ENCODE data around the gene GLIS2.
A peak's percentile ranks its signal among the peaks of the same experiment; 100 is the strongest.

GLIS2 gene

DNA sequence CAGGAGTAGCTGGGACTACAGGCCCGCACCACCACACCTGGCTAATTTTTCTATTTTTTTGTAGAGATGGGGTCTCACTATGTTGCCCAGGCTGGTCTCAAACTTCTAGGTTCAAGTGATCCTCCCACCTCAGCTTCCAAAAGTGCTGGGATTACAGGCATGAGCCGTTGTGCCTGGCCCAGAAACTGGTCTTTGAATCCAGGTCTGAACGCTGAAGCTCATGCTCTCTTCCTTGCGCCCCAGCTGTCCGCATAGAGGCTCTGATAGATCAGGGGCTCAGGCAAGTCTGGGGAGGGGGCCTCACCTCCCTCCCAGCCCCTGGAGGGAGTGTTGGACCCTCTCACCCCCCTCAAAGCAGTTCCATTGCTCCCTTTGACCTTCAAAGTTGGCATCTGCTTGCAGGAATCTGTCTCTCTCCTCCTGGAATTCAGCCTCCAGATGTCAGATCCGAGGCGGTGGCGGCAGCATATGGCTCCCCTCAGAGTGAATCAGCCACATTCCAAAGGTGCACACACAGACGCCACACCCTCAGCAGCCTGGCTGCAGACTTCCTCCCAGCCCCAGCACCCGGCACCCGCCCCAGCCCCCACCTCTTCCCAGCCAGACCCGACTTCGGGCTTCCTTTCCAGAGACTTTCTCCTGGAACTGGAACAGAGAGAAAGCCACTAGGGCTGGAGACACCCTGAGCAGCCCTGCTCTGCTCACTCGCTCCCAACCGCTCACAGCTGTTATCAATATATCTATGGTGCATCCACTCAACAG lies 16.9 kb upstream of the GLIS2 start:
- peak; percentile 95 for DNase-seq

DNA sequence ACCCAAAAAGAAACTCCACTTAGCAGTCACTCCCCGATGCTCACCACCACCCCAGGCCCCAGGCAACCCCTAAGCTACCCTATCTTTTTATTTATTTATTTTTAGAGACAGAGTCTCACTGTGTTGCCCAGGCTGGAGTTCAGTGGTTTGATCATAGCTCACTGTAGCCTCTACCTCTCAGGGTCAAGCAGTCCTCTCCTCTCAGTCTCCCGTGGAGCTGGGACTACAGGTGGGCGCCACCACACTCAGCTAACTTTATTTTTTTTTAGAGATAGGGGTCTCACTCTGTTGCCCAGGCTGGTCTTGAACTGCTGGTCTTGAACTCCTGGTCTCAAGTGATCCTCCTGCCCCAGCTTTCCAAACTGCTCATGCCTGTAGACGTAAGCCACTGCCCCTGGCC lies 14.7 kb upstream of the GLIS2 start:
- DNase-seq, result no peak

DNA sequence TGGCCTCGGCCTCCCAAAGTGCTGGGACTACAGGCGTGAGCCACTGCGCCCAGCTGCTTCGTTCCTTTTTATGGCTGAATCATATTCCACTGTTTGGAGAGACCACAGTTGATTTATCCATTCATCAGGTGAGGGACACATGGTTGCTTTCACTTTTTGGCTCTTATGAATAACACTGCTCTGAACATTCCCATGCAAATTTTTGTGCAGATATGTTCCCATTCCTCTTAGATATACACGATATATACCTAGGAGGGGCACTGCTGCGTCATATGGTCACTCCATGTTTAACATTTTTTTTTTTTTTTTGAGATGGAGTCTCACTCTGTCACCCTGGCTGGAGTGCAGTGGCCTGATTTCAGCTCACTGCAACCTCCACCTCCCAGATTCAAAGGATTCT lies 13.9 kb upstream of the GLIS2 start:
- no peak for DNase-seq

DNA sequence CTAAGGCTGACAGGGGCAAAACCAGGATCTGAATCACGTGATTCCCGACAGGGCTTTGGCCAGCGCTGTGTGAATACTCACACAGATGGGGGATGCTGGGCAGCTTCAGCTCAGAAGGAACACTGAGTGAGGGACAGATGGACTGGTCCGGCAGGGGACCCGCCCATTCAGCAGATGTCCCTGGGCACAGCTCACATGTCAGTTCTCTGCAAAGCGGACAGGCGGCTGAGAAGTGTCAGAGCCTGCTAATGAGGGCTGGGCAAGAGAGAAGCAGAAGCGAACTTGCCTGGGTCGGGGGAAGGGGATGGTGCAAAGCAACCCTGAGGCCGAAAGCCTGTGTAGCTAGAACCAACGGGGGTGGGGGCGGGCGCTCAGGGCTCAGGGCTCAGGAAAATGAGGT lies 11.9 kb upstream of the GLIS2 start:
- DNase-seq, result no peak

DNA sequence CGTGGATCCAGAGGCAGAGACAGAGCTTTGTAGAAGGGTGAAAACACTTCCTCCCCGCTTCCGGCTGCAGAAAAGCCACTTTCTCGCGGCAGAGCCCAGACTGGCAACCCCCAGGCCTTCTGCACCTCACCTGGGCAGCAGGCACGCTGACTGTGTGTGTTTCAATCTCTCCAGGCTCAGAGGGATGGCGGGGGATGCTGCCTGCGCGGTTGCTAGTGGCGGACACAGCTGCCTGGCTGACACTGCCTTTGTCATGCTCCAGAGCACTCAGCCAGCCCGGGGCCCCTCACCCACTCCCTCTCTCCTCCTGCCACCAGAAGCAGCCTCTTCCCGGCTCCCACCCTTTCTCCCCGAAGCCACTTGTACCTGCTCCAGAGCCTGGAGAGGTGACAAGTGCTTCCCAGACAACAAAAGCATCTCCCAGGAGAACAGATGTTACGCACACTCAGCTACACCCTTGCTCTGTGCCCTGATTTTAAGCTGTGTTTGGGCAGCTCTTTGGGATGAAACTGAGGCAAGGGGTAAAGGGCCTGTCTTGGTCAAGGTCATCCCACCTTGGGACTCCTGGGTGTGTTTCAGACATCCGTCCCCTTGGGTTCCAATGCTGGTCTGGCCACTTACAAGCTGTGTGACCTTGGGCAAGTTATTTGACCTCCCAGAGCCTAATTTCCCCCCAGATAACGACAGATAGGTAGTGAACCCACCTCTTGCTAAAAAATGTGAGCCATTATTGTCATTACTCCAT lies 9.2 kb upstream of the GLIS2 start:
- DNase-seq, result no peak

DNA sequence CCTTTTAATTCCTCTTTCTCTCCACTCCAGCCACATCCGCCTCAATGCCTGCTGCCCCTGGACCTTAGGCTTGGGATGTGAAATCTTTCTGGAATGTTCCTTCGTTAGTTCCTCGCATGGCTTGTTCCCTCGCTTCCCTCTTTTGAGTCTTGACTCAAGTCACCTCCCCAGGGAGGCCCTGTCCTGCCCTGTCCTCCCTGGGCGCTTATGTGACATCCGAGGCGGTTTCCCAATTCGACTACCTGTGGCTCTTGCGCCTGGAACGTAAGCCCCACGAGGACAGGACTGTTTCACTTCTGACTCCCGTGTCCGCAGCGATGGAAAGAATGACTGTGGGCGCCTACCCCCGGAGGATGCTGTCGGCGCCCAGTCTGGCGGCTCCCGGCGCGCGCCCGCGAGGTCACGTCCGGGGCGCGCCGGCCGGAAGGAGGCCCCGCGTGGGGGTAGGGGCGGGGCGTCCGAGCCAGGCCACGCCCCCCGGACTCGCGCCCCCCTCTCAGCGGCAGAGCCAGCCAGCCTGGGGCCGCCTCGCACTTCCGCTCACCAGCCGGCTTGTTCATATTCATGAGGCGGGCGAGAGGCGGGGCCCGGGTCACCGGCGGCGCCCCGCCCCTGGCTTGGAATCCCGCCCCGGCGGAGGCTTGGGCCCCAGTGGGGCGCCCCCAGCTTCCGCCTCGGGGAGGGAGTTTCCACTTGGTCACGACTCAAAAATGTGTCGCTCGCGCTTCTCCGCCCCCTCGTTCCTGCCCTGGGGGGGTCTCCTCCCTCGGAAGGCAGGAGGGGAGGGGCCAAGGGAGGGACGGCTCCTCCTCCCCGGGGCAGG lies 8.4 kb upstream of the GLIS2 start:
- peak; percentile 96 for DNase-seq

DNA sequence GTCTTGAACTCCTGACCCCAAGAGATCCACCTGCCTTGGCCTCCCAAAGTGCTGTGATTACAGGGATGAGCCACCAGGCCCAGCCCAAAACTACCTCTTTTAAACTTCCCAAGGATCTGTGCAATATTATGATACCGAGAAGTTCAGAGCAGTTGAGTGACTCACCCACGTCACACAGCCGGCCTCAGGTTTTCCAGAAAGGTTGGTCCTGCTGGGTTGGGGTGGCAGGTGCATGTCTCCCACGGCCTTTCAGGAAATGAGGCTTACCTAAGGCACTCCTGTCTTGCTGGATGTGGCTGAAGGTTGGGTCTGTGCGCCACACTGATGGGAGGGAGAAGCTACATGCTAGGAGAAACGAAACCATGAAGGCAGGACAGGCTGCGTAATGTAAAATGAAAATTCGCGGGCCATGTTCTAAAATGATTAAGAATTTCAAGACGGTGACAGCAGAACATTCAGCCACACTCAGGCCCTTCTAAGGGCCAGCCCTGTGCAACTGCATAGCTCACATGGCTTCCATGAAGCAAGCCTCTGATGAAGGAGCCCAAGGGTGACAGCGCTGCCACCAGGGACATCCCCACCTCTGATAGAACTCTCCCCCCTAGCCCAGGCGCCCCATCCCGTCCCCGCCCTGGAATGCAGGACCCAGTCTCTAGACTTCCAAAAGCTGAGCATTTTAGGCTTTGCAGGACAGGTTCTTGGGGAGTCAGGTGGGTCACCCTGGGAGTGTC lies 6.6 kb upstream of the GLIS2 start:
- no peak for DNase-seq

DNA sequence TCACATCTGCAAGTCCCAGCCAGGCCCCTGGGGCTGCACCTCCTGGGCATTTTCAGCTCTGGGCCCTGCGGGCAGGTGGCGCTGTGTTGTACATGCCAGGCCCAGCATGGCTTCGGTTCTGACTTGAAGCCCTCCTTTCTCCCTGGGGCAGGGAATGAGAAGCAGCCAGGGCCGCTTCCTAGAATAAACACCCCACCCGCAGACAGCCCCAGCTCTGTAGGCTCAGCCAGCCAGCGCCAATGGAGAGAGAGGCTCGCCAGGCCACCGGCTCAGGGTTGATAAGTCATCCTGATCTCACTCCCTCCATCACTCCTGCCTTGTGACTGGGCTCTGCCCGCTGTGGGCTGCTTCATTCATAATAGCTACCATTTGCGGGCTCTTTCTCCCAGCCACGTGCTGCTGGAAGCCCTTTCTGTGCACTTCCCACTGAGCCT lies 6.0 kb upstream of the GLIS2 start:
- peak; percentile 49 for DNase-seq

DNA sequence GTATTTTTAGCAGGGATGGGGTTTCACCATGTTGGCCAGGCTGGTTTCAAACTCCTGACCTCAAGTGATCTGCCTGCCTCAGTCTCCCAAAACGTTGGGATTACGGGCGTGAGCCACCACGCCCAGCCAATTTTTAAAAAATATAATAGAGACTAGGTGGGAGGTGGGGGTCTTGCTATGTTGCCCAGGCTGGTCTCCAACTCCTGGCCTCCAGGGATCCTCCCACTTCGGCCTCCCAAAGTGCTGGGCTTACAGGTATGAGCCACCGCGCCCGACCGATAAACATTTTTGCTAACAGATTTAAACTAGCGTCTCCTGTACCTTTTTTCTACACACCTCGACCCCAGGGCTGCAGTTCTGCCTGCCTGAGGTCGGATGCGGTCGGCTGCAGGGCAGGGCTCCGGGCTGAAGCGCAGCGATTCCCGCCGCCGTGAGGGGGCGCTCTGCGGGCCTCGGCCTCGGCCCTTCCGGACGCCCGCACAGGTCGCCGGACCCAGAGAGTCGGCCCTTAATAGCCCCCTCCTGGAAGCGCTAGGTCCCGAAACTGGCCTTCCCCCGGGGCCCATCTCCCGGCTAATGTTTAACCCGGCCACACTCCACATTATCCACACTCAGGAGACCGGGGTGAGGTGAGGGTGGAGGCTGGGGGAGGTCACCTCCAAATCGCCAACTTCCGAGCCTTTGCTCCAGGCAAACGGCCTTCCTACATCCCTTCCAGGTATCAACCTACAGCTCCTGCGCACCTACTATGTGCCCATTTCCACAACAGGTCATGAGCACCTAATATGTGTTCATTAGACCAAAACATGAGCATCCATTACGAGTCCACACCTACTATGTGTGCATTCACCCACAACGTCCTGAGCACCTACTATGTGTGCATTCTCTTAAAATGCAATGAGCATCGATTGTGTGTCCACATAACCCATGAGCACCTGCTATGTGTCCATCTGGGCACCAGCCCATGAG lies 2.0 kb upstream of the GLIS2 start:
- DNase-seq, result no peak

DNA sequence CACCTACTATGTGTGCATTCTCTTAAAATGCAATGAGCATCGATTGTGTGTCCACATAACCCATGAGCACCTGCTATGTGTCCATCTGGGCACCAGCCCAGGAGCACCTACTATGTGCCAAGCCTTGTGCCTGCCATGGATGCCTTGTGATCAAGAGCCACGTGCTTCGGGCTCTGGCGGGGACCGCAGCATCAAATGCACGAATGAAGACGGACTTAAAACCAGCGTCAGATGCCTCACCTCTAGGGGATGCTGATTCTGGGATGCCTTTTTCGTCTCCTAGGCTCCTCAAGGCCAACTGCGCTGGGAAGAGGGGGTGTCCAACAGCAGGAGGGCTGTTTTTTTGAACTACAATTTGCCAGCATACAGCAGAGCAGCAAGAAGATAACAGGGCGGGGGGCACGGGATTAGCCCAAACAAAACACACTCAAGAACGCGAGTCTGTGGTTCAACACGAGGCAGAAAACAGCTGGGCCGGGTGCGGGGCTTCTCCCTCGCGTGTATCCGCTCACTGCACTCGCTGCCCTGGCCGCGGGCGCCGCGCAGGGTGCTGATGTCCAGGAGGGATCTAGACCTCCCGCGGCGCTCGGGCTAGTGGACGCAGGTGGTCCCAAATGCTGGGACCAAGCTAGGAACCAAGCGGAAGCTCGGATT lies 1.2 kb upstream of the GLIS2 start:
- DNase-seq, result peak; percentile 57

DNA sequence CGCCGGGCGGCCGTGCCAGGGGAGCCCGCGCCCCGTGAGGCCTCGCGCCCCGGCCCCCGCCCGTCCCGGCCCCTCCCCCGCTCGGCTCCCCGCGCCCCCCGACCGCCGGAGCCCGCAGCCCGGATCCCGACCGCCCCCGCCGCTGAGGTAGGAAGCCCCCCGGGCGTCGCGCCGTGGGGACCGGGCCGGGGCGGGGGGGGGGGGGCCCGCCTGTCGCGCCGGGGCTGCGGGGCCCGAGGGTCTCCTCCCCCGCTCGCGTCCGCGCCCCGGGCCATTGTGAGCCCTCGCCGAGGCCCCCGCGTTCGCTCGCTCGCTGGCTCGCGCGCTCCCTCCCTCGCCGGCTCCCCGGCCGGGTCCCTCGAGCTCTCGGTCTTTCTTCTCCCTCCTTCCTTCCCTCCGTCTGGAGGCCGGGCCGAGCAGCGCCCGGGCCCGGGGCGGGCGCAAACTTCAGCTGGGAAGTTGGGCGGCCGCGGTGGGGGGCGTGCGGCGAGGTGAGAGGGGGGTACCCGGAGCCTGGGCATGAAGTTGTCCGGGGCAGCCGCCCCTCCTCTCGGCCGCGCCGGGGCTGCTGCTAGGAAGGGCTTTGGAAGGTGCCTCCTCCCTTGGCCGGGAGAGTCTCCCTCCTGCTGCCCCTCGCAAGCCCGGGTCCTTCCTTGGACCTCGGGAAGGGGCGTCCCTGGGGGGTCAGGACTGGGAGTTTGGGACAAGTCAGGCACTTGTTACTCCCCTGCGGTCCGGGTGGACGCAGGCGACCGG lies 419 bp downstream of the GLIS2 start:
- no peak for DNase-seq

DNA sequence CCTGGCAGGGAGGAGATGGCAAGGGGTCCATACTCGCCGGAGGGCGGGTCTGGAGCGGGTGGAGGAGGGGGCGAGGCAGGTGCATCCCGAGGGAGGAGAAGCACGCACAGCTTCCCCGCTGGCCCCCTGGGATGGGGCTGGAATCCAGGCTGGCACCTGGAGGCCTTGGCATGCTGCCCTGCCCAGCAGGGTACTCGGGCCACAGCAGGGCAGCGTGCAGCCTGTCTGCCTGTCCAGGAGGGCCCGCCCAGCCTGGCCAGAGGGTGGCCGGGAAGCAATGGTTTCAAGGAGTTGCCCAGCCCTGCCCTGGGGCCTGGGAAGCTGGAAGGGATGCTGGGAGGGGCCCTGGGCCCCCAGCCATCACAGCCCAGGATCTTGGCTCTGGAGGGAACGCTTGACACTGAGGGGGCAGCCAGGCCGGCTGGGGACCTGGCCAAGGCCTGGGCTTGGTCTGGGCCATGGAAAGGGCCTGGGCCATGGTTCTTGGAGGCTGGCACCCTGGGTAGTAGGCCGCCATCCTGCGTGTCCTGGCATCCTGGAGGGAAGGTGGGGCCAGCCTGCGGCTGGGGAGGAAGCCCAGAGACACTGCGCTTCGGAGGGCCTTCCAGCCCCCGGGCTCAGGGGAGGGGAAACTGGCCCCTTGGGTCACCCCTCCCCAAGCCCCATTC lies 1.1 kb downstream of the GLIS2 start:
- no peak for DNase-seq

DNA sequence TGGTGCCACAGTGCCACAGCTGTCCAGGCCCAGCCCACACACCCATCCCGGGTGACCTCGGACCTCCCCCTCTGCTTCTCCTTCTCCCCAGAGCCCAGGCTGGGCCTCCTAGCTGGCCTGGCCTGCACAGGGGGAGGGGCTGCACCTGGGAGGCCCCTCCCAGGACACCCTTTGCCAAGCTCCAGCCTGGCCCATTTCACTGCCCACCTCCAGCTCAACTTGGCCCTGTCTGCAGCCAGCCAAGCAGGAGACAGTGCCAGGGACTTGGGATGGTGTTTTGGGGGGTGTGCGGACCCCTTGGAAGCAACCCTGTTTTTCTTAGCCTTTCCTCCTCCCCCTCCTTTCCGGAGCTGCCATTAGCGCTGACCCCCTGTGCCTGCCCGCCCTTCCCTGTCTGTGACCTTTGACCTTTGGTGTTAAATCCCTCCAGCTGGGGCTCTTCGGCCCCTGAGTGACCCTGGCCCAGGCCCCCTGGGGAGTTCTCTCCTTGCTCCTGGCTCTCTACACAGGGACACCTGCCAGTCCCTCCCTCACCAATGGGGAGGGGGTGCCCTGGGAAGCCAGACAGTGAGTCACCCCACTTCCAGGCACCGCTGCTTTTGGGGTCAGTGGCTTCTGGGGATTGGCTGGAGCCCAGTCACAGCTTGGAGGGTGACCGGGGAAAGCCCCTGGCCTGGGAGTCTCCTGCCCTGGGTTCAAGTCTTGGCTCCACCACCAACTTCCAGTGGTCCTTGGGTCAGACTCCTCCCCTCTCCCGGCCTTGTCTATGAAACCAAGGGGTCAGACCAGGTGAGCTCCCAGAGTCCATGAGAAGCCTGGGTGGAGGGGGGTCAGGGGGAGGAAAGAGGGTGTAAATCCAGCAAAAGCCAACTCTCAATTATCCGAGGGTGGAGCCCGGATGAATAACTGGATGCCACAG lies 1.9 kb downstream of the GLIS2 start:
- no peak for DNase-seq

DNA sequence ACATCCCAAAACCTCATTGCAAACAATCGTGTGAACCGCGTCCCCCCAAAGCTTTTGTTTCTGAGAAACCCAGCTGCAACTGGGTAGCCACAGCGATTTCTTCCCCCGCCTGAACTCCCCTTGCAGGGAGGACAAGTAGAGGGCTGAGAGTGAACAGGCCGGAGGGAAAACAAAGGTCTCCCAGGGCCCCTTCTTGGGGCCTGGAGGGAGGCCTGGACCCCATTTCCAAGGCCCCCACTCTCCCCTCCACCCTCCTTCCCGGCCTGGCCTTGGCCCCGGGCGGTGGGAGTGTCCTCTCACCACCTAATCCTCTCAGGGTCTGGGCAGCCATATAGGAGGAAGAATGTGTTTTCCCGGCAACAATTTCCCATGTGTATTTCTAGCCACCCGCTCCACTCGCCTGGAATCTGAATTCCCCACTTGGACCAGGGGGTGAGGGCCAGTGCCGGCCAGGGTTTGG lies 2.6 kb downstream of the GLIS2 start:
- no peak for DNase-seq

DNA sequence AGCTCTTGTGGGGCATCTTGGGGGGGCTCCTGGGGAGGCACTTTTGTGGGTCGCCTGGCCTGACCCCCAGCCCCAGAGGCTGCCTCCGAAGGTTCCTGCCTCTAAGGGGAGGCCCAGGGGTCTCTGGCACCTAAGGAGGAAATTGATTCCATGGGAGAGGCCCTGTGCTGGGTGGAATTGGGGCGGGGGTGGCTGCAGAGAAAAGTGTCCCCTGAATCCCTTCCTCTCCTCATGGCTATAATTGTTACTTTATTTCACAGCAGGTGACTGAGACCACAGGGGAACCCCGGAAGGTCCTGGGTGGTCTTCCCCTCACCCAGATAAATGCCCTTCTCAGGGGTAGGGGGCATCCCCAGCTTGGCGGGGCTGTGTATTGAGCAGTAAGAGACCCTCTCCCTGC lies 3.1 kb downstream of the GLIS2 start:
- no peak for DNase-seq

DNA sequence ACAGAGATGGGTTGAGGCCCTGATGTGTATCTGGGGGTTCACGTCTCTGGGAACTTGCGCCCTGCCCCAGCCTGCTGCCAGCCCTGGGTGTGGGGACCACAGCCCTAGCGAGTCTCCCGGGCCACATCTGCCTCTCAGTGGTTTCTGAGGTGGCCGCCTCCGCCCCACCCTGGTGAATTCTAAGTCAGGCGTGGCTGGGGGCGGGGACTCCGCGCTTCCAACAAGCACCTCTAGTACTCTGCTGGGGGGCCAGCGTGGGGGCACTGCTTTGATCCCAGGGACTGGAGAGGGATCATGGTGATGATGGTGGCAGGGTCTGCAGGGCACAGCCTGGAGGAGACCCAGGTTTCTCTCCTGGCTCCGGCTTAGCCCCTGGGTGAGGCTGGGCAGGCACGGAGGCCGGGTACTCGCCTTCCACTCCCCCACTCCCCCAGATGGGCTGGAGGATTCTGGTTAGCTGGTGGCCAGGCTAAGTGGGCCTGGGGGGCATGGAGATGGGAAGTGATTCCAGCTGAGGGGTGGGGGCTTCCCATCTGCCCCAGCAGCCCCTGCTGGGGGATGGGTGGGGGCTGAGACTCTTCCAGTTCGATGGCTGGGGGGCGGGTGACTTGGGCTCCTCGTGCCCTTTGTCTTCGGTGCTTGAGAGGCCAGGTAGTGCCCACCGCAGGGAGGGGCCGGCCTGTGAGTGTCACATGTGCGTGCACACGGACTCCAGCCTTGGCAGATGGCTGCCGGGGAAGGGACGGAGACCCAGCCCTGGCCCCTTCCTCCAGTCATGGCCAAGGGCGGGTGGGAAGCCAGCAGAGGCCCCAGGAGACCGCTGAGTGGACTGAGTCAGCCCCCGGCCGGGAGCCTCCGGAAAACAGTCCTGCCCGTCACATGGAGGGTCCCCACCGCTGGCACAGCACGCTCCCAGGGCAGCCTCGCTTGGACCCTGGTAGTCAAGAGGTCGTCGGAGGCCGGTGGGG lies 3.9 kb downstream of the GLIS2 start:
- no peak for DNase-seq

DNA sequence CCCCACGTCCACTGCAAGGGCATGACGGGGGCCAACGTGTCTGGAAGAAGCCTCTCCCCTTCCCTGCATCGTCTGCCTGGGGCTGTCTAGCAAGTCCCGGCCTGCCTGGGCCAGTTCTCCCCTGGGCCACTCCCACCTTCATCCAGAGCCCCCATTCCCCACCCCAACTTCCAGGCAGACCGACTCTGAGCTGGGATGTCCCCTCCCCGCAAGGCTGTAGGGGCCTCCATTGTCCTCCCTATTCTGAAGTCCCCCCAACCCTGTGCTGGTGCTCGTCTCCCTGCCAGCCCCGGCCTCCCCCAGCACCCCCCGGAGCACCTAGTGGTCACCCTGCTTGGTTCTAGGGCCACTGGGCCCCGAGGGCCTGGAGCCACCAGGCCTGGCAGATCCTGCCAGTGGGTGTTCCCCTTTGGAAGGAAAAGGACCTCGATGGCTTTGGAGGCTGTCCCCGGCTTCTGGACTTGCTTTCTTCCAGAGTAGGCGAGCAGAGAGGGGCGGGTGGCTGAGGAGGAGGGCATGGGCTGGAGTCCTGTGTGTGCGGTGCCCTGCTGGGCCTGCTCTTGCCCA lies 4.8 kb downstream of the GLIS2 start:
- no peak for DNase-seq

Measured in fibroblast of skin of right quadriceps (primary cell).